Smooth muscle cell (in vitro differentiated cells): ENCODE measurements around the gene C1QTNF6. TPM values are rescaled to one million over a fixed set of nuclear protein-coding genes. Genes with fewer than 3 reads are reported as not detected.

Source experiments
- DNase-seq: peaks from one replicate; lab custom pipeline; 2025; ENCODE audit not compliant: unreplicated experiment; lab: John Stamatoyannopoulos, UW
- H2AFZ ChIP-seq: fragments of 200-600 bp; sonication (generic); 2 replicates; pipeline ENCODE4 v1.6.0; 2016; ENCODE audit warnings: antibody characterized with exemption, low read depth, mild to moderate bottlenecking
- H3F3A ChIP-seq: fragments of 200-600 bp; sonication (generic); 2 replicates; pipeline ENCODE4 v1.6.0; 2017; ENCODE audit warnings: antibody characterized with exemption, low read depth
- H3K27ac ChIP-seq: fragments of 200-600 bp; sonication (generic); 2 replicates; pipeline ENCODE4 v1.5.1; 2016; ENCODE audit warnings: low read depth, mild to moderate bottlenecking
- H3K27me3 ChIP-seq: fragments of 200-600 bp; sonication (generic); 2 replicates; pipeline ENCODE4 v1.6.1; 2016; ENCODE audit warnings: low read depth, mild to moderate bottlenecking
- H3K36me3 ChIP-seq: fragments of 200-600 bp; sonication (generic); 2 replicates; pipeline ENCODE4 v1.5.1; 2016; ENCODE audit warnings: low read depth
- H3K4me1 ChIP-seq: fragments of 200-600 bp; sonication (generic); 2 replicates; pipeline ENCODE4 v1.5.1; 2016; ENCODE audit warnings: low read depth
- H3K4me2 ChIP-seq: fragments of 200-600 bp; sonication (generic); 2 replicates; pipeline ENCODE4 v1.6.0; 2016; ENCODE audit warnings: mild to moderate bottlenecking
- H3K4me3 ChIP-seq: fragments of 200-600 bp; sonication (generic); 2 replicates; pipeline ENCODE4 v1.5.1; 2016; ENCODE audit warnings: mild to moderate bottlenecking
- H3K79me2 ChIP-seq: fragments of 200-600 bp; sonication (generic); 2 replicates; pipeline ENCODE4 v1.6.0; 2016; ENCODE audit warnings: low read depth, mild to moderate bottlenecking
- H3K9ac ChIP-seq: fragments of 200-600 bp; sonication (generic); 2 replicates; pipeline ENCODE4 v1.6.0; 2016; ENCODE audit warnings: low read depth
- H3K9me3 ChIP-seq: fragments of 200-600 bp; sonication (generic); replicated peaks from 2 replicates; pipeline ENCODE4 v1.5.1; 2016; ENCODE audit warnings: low read depth
- H4K20me1 ChIP-seq: fragments of 200-600 bp; sonication (generic); 2 replicates; pipeline ENCODE4 v1.6.0; 2016; ENCODE audit warnings: low read depth
- CTCF ChIP-seq: fragments of 200-600 bp; sonication (generic); IDR thresholded peaks from 2 replicates; pipeline ENCODE4 v1.5.1; 2017; ENCODE audit warnings: borderline replicate concordance, mild to moderate bottlenecking, antibody characterized with exemption; ENCODE audit not compliant: insufficient read depth, poor library complexity, severe bottlenecking
- WGBS: methylation state at CpG from one replicate; pipeline ENCODE4 v1.1.7; 2016; ENCODE audit warnings: low lambda C conversion rate; 5-methylcytosine and 5-hydroxymethylcytosine counted together
- polyA plus RNA-seq: library from polyadenylated mRNA; unstranded; fragments of >200 nt; fragmentation: Nextera tagmentation; extraction: Ambion mirVana; gene quantifications from 2 replicates; pipeline ENCODE4 v1.2.1, GENCODE V29; 2016
- total RNA-seq: library from RNA; depleted of rRNA; stranded (reverse); fragments of >200 nt; gene quantifications from 2 replicates; pipeline ENCODE4 v1.2.3, GENCODE V29; 2014

The C1QTNF6 gene
- total and polyA plus RNA-seq, 2 experiments from 2014 or later = 14.3 to 26.8 TPM

GRCh38 chr22:37206841-37207821, 19.1 kb upstream of the C1QTNF6 start:
- Histone ChIP-seq H3K4me3 (no peak overlapping the region), H3K79me2 (no peaks in the 10 kb centered on the region), H3K9me3 (no peaks in the 10 kb centered on the region), H2AFZ (no peak overlapping the region), H3K9ac (no peak overlapping the region), H3F3A (no peaks in the 10 kb centered on the region), H3K27me3 (no peaks in the 10 kb centered on the region), H3K4me2 (no peak overlapping the region), H4K20me1 (no peaks in the 10 kb centered on the region), H3K36me3 (no peaks in the 10 kb centered on the region), H3K27ac (no peak overlapping the region), H3K4me1 (no peaks in the 10 kb centered on the region)
- WGBS = 95% methylated on average over 71 of the region's 71 CpGs
- TF ChIP-seq CTCF = no peak
- no peak for DNase-seq

GRCh38 chr22:37206118-37206840, 18.2 kb upstream of the C1QTNF6 start:
- Histone ChIP-seq H2AFZ (no peak overlapping the region), H3K27ac (no peak overlapping the region), H3K79me2 (no peaks in the 10 kb centered on the region), H3K9ac (no peak overlapping the region), H3K4me3 (no peak overlapping the region), H3K9me3 (no peaks in the 10 kb centered on the region), H4K20me1 (no peaks in the 10 kb centered on the region), H3K4me1 (no peaks in the 10 kb centered on the region), H3K27me3 (no peaks in the 10 kb centered on the region), H3F3A (no peaks in the 10 kb centered on the region), H3K4me2 (no peak overlapping the region), H3K36me3 (no peaks in the 10 kb centered on the region)
- WGBS = 95% methylated on average over 16 of the region's 16 CpGs
- no peak for DNase-seq
- no peak for TF ChIP-seq CTCF

GRCh38 chr22:37205046-37205445, 17.0 kb upstream of the C1QTNF6 start:
- no peaks in the 10 kb centered on the region for H3K4me1 ChIP-seq
- H3K79me2 ChIP-seq = no peaks in the 10 kb centered on the region
- 91% methylated on average over 5 of the region's 5 CpGs for WGBS
- DNase-seq = no peak
- no peak overlapping the region for H3K27ac ChIP-seq
- no peaks in the 10 kb centered on the region for H3F3A ChIP-seq
- no peak overlapping the region for H3K4me2 ChIP-seq
- no peak overlapping the region for H3K4me3 ChIP-seq
- no peak overlapping the region for H2AFZ ChIP-seq
- no peaks in the 10 kb centered on the region for H3K36me3 ChIP-seq
- no peaks in the 10 kb centered on the region for H4K20me1 ChIP-seq
- no peaks in the 10 kb centered on the region for H3K9me3 ChIP-seq
- no peak overlapping the region for H3K9ac ChIP-seq
- H3K27me3 ChIP-seq = no peaks in the 10 kb centered on the region
- no peak for TF ChIP-seq CTCF
